DOHH2 (cell line): ENCODE results near the gene ZNF638.

Experiments used
- H3F3A ChIP-seq: fragments of 200-600 bp; sonication (generic), shearing (Covaris generic); 2 replicates; pipeline ENCODE4 v1.6.0; 2016; ENCODE audit warnings: antibody characterized with exemption, mild to moderate bottlenecking; ENCODE audit not compliant: control insufficient read depth, insufficient read depth
- H3K27ac ChIP-seq: fragments of 200-600 bp; sonication (generic); 2 replicates; pipeline ENCODE4 v1.5.1; 2014; ENCODE audit warnings: low read depth, mild to moderate bottlenecking, low read length, moderate library complexity
- H3K27me3 ChIP-seq: fragments of 200-600 bp; sonication (generic); 2 replicates; pipeline ENCODE4 v1.6.1; 2014; ENCODE audit warnings: mild to moderate bottlenecking, low read length, mixed read lengths; ENCODE audit not compliant: control insufficient read depth
- H3K36me3 ChIP-seq: fragments of 200-600 bp; sonication (generic); 2 replicates; pipeline ENCODE4 v1.6.1; 2014; ENCODE audit warnings: mild to moderate bottlenecking, low read length, moderate library complexity, mixed read lengths; ENCODE audit not compliant: control insufficient read depth
- H3K4me1 ChIP-seq: fragments of 200-600 bp; sonication (generic); 2 replicates; pipeline ENCODE4 v1.6.1; 2014; ENCODE audit warnings: mild to moderate bottlenecking, low read length, mixed read lengths; ENCODE audit not compliant: control insufficient read depth
- H3K4me2 ChIP-seq: fragments of 200-600 bp; sonication (generic); 2 replicates; pipeline ENCODE4 v1.6.0; 2014; ENCODE audit warnings: mild to moderate bottlenecking, low read length, moderate library complexity
- H3K4me3 ChIP-seq: fragments of 200-600 bp; sonication (generic); 2 replicates; pipeline ENCODE4 v1.5.1; 2014; ENCODE audit warnings: mild to moderate bottlenecking, low read length, mixed read lengths
- H3K79me2 ChIP-seq: fragments of 200-600 bp; sonication (generic); 2 replicates; pipeline ENCODE4 v1.6.1; 2014; ENCODE audit warnings: mild to moderate bottlenecking, low read length, mixed read lengths; ENCODE audit not compliant: control insufficient read depth
- H3K9me2 ChIP-seq: fragments of 200-600 bp; sonication (generic); replicated peaks from 2 replicates; pipeline ENCODE4 v1.6.1; 2014; ENCODE audit warnings: mild to moderate bottlenecking, low read length, mixed read lengths; ENCODE audit not compliant: control insufficient read depth
- H3K9me3 ChIP-seq: fragments of 200-600 bp; sonication (generic); 2 replicates; pipeline ENCODE4 v1.6.1; 2014; ENCODE audit warnings: antibody characterized with exemption, low read length, mixed read lengths; ENCODE audit not compliant: control insufficient read depth, insufficient read depth
- H4K20me1 ChIP-seq: fragments of 200-600 bp; sonication (generic); 2 replicates; pipeline ENCODE4 v1.6.0; 2014; ENCODE audit warnings: low read depth, mild to moderate bottlenecking, antibody characterized with exemption, low read length, moderate library complexity; ENCODE audit not compliant: control insufficient read depth, insufficient read depth
- CTCF ChIP-seq: fragments of 200-600 bp; sonication (generic); IDR thresholded peaks from one replicate; pipeline ENCODE4 v1.5.1; 2014; ENCODE audit warnings: antibody characterized with exemption, mild to moderate bottlenecking, low read depth, low read length; ENCODE audit not compliant: poor library complexity, severe bottlenecking
- EZH2phosphoT487 ChIP-seq: fragments of 200-600 bp; sonication (generic); IDR thresholded peaks from 2 replicates; pipeline ENCODE4 v1.6.1; 2017; ENCODE audit warnings: borderline replicate concordance, mild to moderate bottlenecking, antibody characterized with exemption, low read length, moderate library complexity, mixed read lengths

The ZNF638 gene

GRCh38 chr2:71333619-71334018, 2.0 kb downstream of the ZNF638 start:
- Histone ChIP-seq H3K27me3 (no peaks in the 10 kb centered on the region), H3F3A (peaks cover 4% of the 10 kb centered on the region; the same call in 1 of the 2 replicates), H3K4me2 (peak overlapping the region; percentile 59), H3K4me3 (peak overlapping the region; percentile 92), H3K27ac (no peak overlapping the region), H3K9me2 (no peaks in the 10 kb centered on the region), H3K9me3 (no peaks in the 10 kb centered on the region), H3K36me3 (peaks cover 30% of the 10 kb centered on the region), H3K4me1 (peaks cover 25% of the 10 kb centered on the region), H4K20me1 (peaks cover 15% of the 10 kb centered on the region), H3K79me2 (peaks cover 76% of the 10 kb centered on the region)
- TF ChIP-seq CTCF (no peak), EZH2phosphoT487 (no peak)

GRCh38 chr2:71336384-71336783, 4.8 kb downstream of the ZNF638 start:
- Histone ChIP-seq H3F3A (no peaks in the 10 kb centered on the region), H3K27ac (no peak overlapping the region), H3K9me3 (no peaks in the 10 kb centered on the region), H3K9me2 (no peaks in the 10 kb centered on the region), H4K20me1 (peaks cover 20% of the 10 kb centered on the region), H3K27me3 (no peaks in the 10 kb centered on the region), H3K4me3 (no peak overlapping the region), H3K36me3 (peaks cover 40% of the 10 kb centered on the region), H3K4me1 (peaks cover 14% of the 10 kb centered on the region), H3K4me2 (no peak overlapping the region), H3K79me2 (peaks cover 98% of the 10 kb centered on the region)
- TF ChIP-seq CTCF (no peak), EZH2phosphoT487 (no peak)

- Histone ChIP-seq H3K27me3 (no peaks in the 10 kb centered on the region), H3K9me2 (no peaks in the 10 kb centered on the region), H3K4me1 (peaks cover 14% of the 10 kb centered on the region), H3K79me2 (peaks cover 100% of the 10 kb centered on the region), H3F3A (no peaks in the 10 kb centered on the region), H3K36me3 (peaks cover 40% of the 10 kb centered on the region), H4K20me1 (peaks cover 20% of the 10 kb centered on the region), H3K4me2 (no peak overlapping the region), H3K9me3 (no peaks in the 10 kb centered on the region), H3K27ac (no peak overlapping the region), H3K4me3 (no peak overlapping the region)
- TF ChIP-seq EZH2phosphoT487 (no peak), CTCF (no peak)
Measured at GRCh38 chr2:71336802-71337201, 5.2 kb downstream of the ZNF638 start.
